Sigmoid colon (tissue), 4 donors: ENCODE data around the gene SECISBP2L.

Experiments
- POLR2AphosphoS5 ChIP-seq, 4 donors: sonication (generic); formaldehyde crosslinking; IDR thresholded peaks; one replicate each; pipeline ENCODE4 v1.6.1; 2017; ENCODE audit warnings: antibody characterized with exemption in 4 of 4
- TF ChIP-seq, protein P1 (sequence below), 4 experiments: fragments of 450-650 bp in 3 of 4; fragments of 200-600 bp in 1 of 4; IDR thresholded peaks; one replicate each; pipeline ENCODE4 v1.5.1; 2016 to 2019; ENCODE audit warnings: antibody characterized with exemption in 4 of 4, mild to moderate bottlenecking in 3 of 4, moderate library complexity in 2 of 4

DNA sequence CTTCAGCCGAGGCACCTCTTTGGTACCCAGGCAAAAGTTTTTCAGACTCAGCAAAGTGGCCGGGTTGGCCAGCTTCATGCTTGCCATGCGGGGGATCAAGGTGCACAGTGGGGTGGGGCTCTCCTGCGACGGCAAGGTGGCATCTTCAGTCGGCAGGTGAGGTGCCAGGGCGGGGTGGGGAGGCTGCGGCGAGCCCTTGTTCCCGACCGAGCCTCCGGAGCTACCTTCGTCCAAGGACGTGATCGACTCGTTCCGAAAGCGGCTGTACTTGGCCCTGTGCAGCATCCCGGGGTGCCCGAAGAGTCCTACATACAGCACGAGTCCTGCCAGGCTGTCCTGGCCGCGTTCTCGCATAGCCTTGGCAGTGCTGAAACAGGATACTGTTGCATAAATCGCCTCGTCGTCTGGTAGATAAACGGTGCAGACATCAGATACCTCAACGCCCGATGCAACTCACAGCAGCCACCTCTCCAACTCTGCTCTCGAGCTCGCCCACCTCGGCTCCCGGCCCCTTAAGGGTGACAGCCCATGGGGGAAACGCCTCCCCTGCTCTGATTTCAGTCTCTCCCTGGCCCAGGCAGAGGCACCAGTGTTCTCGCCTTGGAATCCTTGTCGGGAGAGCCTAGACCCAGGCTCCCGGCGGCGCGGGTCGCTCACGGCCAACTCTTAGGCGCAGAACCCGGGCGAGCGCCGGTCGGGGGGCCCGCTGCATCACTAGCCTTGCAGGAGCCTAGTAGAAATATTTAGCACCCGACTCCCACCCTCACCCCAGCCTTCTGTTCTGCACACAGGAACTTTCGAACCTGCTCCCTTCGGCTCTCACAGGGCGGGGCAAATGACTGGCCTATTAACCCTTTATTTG, 83.4 kb downstream of the SECISBP2L start:
- TF ChIP-seq, protein P1, sequence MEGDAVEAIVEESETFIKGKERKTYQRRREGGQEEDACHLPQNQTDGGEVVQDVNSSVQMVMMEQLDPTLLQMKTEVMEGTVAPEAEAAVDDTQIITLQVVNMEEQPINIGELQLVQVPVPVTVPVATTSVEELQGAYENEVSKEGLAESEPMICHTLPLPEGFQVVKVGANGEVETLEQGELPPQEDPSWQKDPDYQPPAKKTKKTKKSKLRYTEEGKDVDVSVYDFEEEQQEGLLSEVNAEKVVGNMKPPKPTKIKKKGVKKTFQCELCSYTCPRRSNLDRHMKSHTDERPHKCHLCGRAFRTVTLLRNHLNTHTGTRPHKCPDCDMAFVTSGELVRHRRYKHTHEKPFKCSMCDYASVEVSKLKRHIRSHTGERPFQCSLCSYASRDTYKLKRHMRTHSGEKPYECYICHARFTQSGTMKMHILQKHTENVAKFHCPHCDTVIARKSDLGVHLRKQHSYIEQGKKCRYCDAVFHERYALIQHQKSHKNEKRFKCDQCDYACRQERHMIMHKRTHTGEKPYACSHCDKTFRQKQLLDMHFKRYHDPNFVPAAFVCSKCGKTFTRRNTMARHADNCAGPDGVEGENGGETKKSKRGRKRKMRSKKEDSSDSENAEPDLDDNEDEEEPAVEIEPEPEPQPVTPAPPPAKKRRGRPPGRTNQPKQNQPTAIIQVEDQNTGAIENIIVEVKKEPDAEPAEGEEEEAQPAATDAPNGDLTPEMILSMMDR (IDR thresholded peaks at IDR 0.05), result no peak
- TF ChIP-seq POLR2AphosphoS5 (IDR thresholded peaks at IDR 0.05), result no peak
